H54 (cell line): ENCODE measurements around the gene MINDY3.

Source experiments
- DNase-seq: peaks from one replicate; pipeline ENCODE4 v3.0.0; 2011; ENCODE audit warnings: low spot score, mixed read lengths; ENCODE audit not compliant: insufficient read length
- FAIRE-seq: peaks from 3 replicates; lab custom pipeline; 2011; peaks lifted over from hg19 to GRCh38; lab: Jason Lieb, UNC
- POLR2A ChIP-seq: IDR thresholded peaks from 2 replicates; pipeline ENCODE4 v1.6.1; 2011; ENCODE audit warnings: low read depth, mild to moderate bottlenecking, low read length

Gene MINDY3

GRCh38 chr10:15737656-15738055 is 122.7 kb downstream of the MINDY3 start:
- no peak for TF ChIP-seq POLR2A
- FAIRE-seq (no peak), DNase-seq (no peak)

GRCh38 chr10:15735763-15736162 is 124.5 kb downstream of the MINDY3 start:
- DNase-seq (no peak), FAIRE-seq (no peak)
- TF ChIP-seq POLR2A: no peak

GRCh38 chr10:15730341-15730740 is 130.0 kb downstream of the MINDY3 start:
- FAIRE-seq (no peak), DNase-seq (no peak)
- no peak for TF ChIP-seq POLR2A

GRCh38 chr10:15729890-15730289 is 130.4 kb downstream of the MINDY3 start:
- DNase-seq (no peak), FAIRE-seq (no peak)
- TF ChIP-seq POLR2A: no peak
